ENCODE measurements around the gene GABPA. TPM values are rescaled to one million over a fixed set of nuclear protein-coding genes. Genes with fewer than 3 reads are reported as not detected.

GABPA gene
- polyA plus RNA-seq, 1 donor (not counting 4 experiments of a cell fraction or from before 2014, with no cell fraction given), result 16.3 TPM

GRCh38 chr21:25756190-25756932, 21.6 kb downstream of the GABPA start:
- TF ChIP-seq, protein P1, sequence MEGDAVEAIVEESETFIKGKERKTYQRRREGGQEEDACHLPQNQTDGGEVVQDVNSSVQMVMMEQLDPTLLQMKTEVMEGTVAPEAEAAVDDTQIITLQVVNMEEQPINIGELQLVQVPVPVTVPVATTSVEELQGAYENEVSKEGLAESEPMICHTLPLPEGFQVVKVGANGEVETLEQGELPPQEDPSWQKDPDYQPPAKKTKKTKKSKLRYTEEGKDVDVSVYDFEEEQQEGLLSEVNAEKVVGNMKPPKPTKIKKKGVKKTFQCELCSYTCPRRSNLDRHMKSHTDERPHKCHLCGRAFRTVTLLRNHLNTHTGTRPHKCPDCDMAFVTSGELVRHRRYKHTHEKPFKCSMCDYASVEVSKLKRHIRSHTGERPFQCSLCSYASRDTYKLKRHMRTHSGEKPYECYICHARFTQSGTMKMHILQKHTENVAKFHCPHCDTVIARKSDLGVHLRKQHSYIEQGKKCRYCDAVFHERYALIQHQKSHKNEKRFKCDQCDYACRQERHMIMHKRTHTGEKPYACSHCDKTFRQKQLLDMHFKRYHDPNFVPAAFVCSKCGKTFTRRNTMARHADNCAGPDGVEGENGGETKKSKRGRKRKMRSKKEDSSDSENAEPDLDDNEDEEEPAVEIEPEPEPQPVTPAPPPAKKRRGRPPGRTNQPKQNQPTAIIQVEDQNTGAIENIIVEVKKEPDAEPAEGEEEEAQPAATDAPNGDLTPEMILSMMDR (optimal IDR thresholded peaks at IDR 0.05 in 1 of 3, IDR thresholded peaks at IDR 0.05 in 1 of 3, conservative IDR thresholded peaks at IDR 0.05 in 1 of 3; ENCODE audit: extremely low read depth in 1 of 3, insufficient read depth in 2 of 3, low read length in 3 of 3), result no peak
- no peak for TF ChIP-seq EZH2 (IDR thresholded peaks at IDR 0.05; ENCODE audit: low read length)

GRCh38 chr21:25757531-25757930, 22.8 kb downstream of the GABPA start:
- Histone ChIP-seq H4K20me1 (ENCODE audit: control insufficient read depth, extremely low read depth, insufficient read depth, low read length) (no peaks in the 10 kb centered on the region), H3K9me3 (ENCODE audit: control insufficient read depth, low read depth, low read length) (no peaks in the 10 kb centered on the region), H2AFZ (ENCODE audit: control insufficient read depth, low read length) (no peak overlapping the region), H3K79me2 (ENCODE audit: control insufficient read depth, insufficient read depth, low read length) (no peaks in the 10 kb centered on the region), H3K9me1 (ENCODE audit: control insufficient read depth, extremely low read depth, insufficient read depth, low read length) (no peaks in the 10 kb centered on the region), H3K27me3 (ENCODE audit: control insufficient read depth, extremely low read depth, insufficient read depth, low read length) (no peaks in the 10 kb centered on the region), H3K27ac (ENCODE audit: control insufficient read depth, insufficient read depth, low read length) (no peak overlapping the region), H3K4me2 (ENCODE audit: control insufficient read depth, extremely low read depth, insufficient read depth, low read depth, low read length) (no peak overlapping the region), H3K9ac (ENCODE audit: control insufficient read depth, extremely low read depth, insufficient read depth, low read length) (no peak overlapping the region), H3K4me1 (ENCODE audit: control insufficient read depth, extremely low read depth, insufficient read depth, low read length) (no peaks in the 10 kb centered on the region), H3K4me3 (ENCODE audit: control insufficient read depth in 2 of 3, extremely low read depth in 1 of 3, insufficient read depth in 2 of 3, low read depth in 1 of 3, low read length in 3 of 3) (no peak overlapping the region), H3K36me3 (ENCODE audit: control insufficient read depth in 2 of 2, extremely low read depth in 1 of 2, insufficient read depth in 2 of 2, low read length in 2 of 2) (peaks cover 2 to 10% of the 10 kb centered on the region in 2 experiments)
- FAIRE-seq (no peak), DNase-seq (ENCODE audit: low read depth, low spot score) (no peak)
- TF ChIP-seq, protein P1 (optimal IDR thresholded peaks at IDR 0.05 in 1 of 3, IDR thresholded peaks at IDR 0.05 in 1 of 3, conservative IDR thresholded peaks at IDR 0.05 in 1 of 3; ENCODE audit: extremely low read depth in 1 of 3, insufficient read depth in 2 of 3, low read length in 3 of 3), result no peak
- TF ChIP-seq EZH2 (IDR thresholded peaks at IDR 0.05; ENCODE audit: low read length), result no peak
- dilution Hi-C loops (cut with MboI; ENCODE audit: extremely low pct_ligation_motif_present, low sequenced_read_pairs), result no loop called here

More at GRCh38 chr21:25756190-25756932, 21.6 kb downstream of the GABPA start:
- no peak overlapping the region for H2AFZ ChIP-seq (ENCODE audit: control insufficient read depth, low read length)
- FAIRE-seq, result no peak
- no peaks in the 10 kb centered on the region for H3K27me3 ChIP-seq (ENCODE audit: control insufficient read depth, extremely low read depth, insufficient read depth, low read length)
- H3K9me1 ChIP-seq (ENCODE audit: control insufficient read depth, extremely low read depth, insufficient read depth, low read length), result no peaks in the 10 kb centered on the region
- H3K4me2 ChIP-seq (ENCODE audit: control insufficient read depth, extremely low read depth, insufficient read depth, low read depth, low read length), result no peak overlapping the region
- no peaks in the 10 kb centered on the region for H4K20me1 ChIP-seq (ENCODE audit: control insufficient read depth, extremely low read depth, insufficient read depth, low read length)
- H3K36me3 ChIP-seq (ENCODE audit: control insufficient read depth in 2 of 2, extremely low read depth in 1 of 2, insufficient read depth in 2 of 2, low read length in 2 of 2), result peaks cover 2 to 10% of the 10 kb centered on the region in 2 experiments
- H3K9ac ChIP-seq (ENCODE audit: control insufficient read depth, extremely low read depth, insufficient read depth, low read length), result no peak overlapping the region
- no peaks in the 10 kb centered on the region for H3K79me2 ChIP-seq (ENCODE audit: control insufficient read depth, insufficient read depth, low read length)
- no peaks in the 10 kb centered on the region for H3K9me3 ChIP-seq (ENCODE audit: control insufficient read depth, low read depth, low read length)
- no peak for DNase-seq (ENCODE audit: low read depth, low spot score)
- H3K4me3 ChIP-seq (ENCODE audit: control insufficient read depth in 2 of 3, extremely low read depth in 1 of 3, insufficient read depth in 2 of 3, low read depth in 1 of 3, low read length in 3 of 3), result no peak overlapping the region
- no peak overlapping the region for H3K27ac ChIP-seq (ENCODE audit: control insufficient read depth, insufficient read depth, low read length)
- dilution Hi-C loops (cut with MboI; ENCODE audit: extremely low pct_ligation_motif_present, low sequenced_read_pairs), result no loop called here
- H3K4me1 ChIP-seq (ENCODE audit: control insufficient read depth, extremely low read depth, insufficient read depth, low read length), result no peaks in the 10 kb centered on the region
